Stomach (tissue), 9 donors: ENCODE results near the gene MYO3B. TPM values are rescaled to one million over a fixed set of nuclear protein-coding genes. Genes with fewer than 3 reads are reported as not detected.

Experiments used
- DNase-seq, 2 donors: peaks; one replicate each; pipeline versions ENCODE4 v3.0.0 to v3.0.0-alpha.2; 2013 to 2019
- H3K27ac ChIP-seq, 5 donors: fragments of 200-600 bp in 4 of 5; sonication (generic) in 4 of 5; one replicate each; pipeline ENCODE4 v1.5.1; 2013 to 2019; ENCODE audit warnings: mild to moderate bottlenecking in 1 of 5, moderate library complexity in 1 of 5
- H3K27me3 ChIP-seq, 3 donors: fragments of 200-600 bp; sonication (generic); one replicate each; pipeline ENCODE4 v1.5.1; 2017 to 2019; ENCODE audit warnings: mixed run types in 1 of 3
- H3K36me3 ChIP-seq, 4 donors: fragments of 200-600 bp; sonication (generic); 1 replicate in 3 of 4; 2 replicates in 1 of 4; pipeline ENCODE4 v1.5.1; 2016 to 2019
- H3K4me1 ChIP-seq, 4 donors: fragments of 200-600 bp; sonication (generic); one replicate each; pipeline ENCODE4 v1.5.1; 2016 to 2019
- H3K4me3 ChIP-seq, 4 donors: fragments of 200-600 bp; sonication (generic) in 3 of 4; one replicate each; pipeline ENCODE4 v1.5.1; 2016 to 2019; ENCODE audit warnings: mild to moderate bottlenecking in 1 of 4
- H3K9me3 ChIP-seq, 4 donors: fragments of 200-600 bp; sonication (generic); one replicate each; pipeline ENCODE4 v1.5.1; 2016 to 2019
- EP300 ChIP-seq: sonication (generic); formaldehyde crosslinking; IDR thresholded peaks from one replicate; pipeline ENCODE4 v1.6.1; 2017; ENCODE audit warnings: antibody characterized with exemption
- POLR2A ChIP-seq, 4 donors: fragments of 450-650 bp; IDR thresholded peaks; one replicate each; pipeline ENCODE4 v1.6.1; 2016; ENCODE audit warnings: antibody characterized with exemption in 4 of 4, control low read depth in 2 of 4, mild to moderate bottlenecking in 1 of 4, moderate library complexity in 1 of 4
- POLR2AphosphoS5 ChIP-seq, 3 donors: sonication (generic); formaldehyde crosslinking; IDR thresholded peaks; one replicate each; pipeline ENCODE4 v1.6.1; 2016; ENCODE audit warnings: antibody characterized with exemption in 3 of 3
- WGBS, 5 donors: extraction: QIAGEN DNeasy Blood & Tissue Kit in 3 of 5; methylation state at CpG; one replicate each; pipeline versions ENCODE4 v1.1.5 to v1.1.7; 2013 to 2018; 5-methylcytosine and 5-hydroxymethylcytosine counted together
- intact Hi-C: fragments of 100-400 bp; cut with DNase I; formaldehyde crosslinking; loops from one replicate; pipeline ENCODE4 v1.15.1; 2023; ENCODE audit warnings: low total_unique reads
- polyA plus RNA-seq, 3 donors: library from polyadenylated mRNA; stranded (reverse); fragments of 200-250 nt; gene quantifications; one replicate each; pipeline ENCODE4 v1.2.3, GENCODE V29; 2013
- total RNA-seq, 5 donors: library from RNA; depleted of rRNA; stranded (reverse); fragments of >200 nt; gene quantifications; one replicate each; pipeline versions ENCODE4 v1.1.0 to v1.2.3, GENCODE V29; 2014 to 2016
- TF ChIP-seq, protein P1 (sequence below), 7 experiments: fragments of 450-650 bp in 4 of 7; fragments of 200-600 bp in 3 of 7; sonication (generic) in 3 of 7; IDR thresholded peaks; one replicate each; pipeline ENCODE4 v1.5.1; 2016 to 2019; ENCODE audit warnings: antibody characterized with exemption in 7 of 7, control low read depth in 2 of 7, mild to moderate bottlenecking in 1 of 7
- donor health status: healthy with polysubstance abuse.
- donor health status: Bipolar disorder and iron deficiency.
- donor health status: healthy.

Gene MYO3B
- total and polyA plus RNA-seq, 8 donors: 0.05 to 0.37 TPM; not detected in 6

DNA sequence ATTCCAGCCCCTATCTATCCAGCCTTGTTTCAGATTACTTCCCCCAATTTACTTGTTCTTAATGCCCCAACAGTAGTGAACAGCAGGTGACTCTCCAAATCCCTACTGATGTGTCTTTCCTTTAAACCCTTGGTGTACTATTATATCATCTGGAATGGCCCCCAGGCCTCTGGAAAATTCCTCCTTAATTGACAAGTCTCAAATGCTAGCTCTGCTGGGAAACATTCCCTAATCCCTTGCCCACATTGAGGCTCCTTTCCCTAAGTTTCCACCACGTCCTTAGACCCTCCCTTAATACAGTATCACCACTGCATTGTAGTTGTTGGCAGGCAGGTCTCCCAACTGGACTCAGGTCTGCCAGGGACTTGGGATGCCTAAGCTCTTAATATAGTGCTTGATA is 41.0 kb downstream of the MYO3B start:
- H3K4me1 ChIP-seq: peaks cover 0 to 12% (median 3%) of the 10 kb centered on the region in 4 donors
- DNase-seq: no peak
- no peaks in the 10 kb centered on the region for H3K36me3 ChIP-seq
- no peak for TF ChIP-seq EP300
- no peak for TF ChIP-seq POLR2AphosphoS5 (IDR thresholded peaks at IDR 0.05)
- TF ChIP-seq, protein P1, sequence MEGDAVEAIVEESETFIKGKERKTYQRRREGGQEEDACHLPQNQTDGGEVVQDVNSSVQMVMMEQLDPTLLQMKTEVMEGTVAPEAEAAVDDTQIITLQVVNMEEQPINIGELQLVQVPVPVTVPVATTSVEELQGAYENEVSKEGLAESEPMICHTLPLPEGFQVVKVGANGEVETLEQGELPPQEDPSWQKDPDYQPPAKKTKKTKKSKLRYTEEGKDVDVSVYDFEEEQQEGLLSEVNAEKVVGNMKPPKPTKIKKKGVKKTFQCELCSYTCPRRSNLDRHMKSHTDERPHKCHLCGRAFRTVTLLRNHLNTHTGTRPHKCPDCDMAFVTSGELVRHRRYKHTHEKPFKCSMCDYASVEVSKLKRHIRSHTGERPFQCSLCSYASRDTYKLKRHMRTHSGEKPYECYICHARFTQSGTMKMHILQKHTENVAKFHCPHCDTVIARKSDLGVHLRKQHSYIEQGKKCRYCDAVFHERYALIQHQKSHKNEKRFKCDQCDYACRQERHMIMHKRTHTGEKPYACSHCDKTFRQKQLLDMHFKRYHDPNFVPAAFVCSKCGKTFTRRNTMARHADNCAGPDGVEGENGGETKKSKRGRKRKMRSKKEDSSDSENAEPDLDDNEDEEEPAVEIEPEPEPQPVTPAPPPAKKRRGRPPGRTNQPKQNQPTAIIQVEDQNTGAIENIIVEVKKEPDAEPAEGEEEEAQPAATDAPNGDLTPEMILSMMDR (IDR thresholded peaks at IDR 0.05): no peak
- no peak for TF ChIP-seq POLR2A (IDR thresholded peaks at IDR 0.05)
- H3K4me3 ChIP-seq: no peak overlapping the region
- no peak overlapping the region for H3K27ac ChIP-seq
- no peaks in the 10 kb centered on the region for H3K27me3 ChIP-seq
- intact Hi-C loops: no loop called here
- 68 to 70% (median 69%) methylated on average over 1 of the region's 1 CpG for WGBS, 5 donors
- no peaks in the 10 kb centered on the region for H3K9me3 ChIP-seq

DNA sequence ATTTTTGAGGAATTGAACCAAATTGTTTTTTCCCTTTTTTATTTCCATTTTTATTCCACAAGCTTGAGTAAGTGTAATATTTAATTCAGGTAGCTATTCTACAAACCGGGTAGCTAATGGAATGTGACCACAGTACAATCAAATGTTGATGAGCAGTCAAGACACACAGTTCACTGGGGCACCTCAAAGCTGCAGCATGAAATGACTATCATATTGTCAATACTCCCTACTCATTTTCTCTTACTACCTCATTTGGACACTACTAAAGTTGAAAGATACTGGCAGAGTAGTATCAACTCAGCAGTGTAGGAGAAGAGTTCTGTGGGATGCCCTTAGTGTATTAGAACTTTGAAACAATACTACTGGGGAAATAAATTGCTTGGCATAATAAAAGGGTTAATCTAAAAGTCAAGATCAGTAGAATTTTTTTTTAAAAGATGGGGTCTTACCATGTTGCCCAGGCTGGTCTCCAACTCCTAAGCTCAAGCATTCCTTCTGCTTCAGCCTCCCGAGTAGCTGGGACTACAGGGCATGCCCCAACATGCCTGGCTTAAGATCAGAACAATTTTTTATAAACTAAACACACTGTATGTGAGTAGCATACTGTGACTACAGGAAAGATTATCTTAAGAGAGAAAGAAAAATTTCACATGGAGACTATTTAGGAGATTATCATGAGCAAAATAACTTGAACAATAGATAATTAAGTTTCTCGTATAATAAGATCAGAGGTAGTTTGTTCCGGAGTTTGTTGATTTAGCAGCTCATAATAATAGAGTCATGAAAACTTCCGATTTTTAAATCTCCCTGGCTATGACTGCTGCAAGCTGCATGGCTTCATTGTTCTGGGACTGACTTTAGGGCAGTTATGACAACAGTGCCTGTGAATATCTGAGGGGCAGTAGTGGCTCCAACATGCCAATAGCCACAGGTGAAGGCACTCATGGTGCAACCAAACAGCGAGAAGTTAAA is 43.7 kb downstream of the MYO3B start:
- WGBS, 5 donors: 30 to 39% (median 32%) methylated on average over 6 of the region's 6 CpGs
- H3K4me3 ChIP-seq: no peak overlapping the region
- no peaks in the 10 kb centered on the region for H3K36me3 ChIP-seq
- TF ChIP-seq POLR2AphosphoS5 (IDR thresholded peaks at IDR 0.05) (no peak), POLR2A (IDR thresholded peaks at IDR 0.05) (no peak), EP300 (no peak)
- TF ChIP-seq, protein P1 (IDR thresholded peaks at IDR 0.05): no peak
- intact Hi-C loops: no loop called here
- H3K9me3 ChIP-seq: no peaks in the 10 kb centered on the region
- H3K27ac ChIP-seq: no peak overlapping the region
- DNase-seq: no peak
- peaks cover 0 to 16% (median 6%) of the 10 kb centered on the region in 4 donors for H3K4me1 ChIP-seq
- no peaks in the 10 kb centered on the region for H3K27me3 ChIP-seq

DNA sequence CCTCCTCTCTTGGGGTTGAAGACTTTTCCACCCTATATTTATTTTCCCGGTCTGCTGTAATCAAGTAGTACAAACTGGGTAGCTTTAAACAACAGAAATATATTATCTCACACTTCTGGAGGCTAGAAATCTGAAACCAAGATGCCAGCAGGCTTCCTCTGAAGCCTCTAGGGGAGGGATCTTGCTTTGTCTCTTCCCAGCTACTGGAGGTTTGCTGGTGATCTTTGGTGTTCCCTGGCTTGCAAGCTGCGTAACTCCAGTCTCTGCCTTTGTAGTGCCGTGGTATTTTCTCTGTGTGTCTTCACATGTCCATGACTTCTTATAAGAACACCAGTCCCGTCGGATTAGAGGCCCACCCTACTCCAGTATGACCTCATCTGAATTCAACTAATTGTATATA is 44.4 kb downstream of the MYO3B start:
- intact Hi-C loops: no loop called here
- Histone ChIP-seq H3K4me3 (no peak overlapping the region), H3K9me3 (no peaks in the 10 kb centered on the region), H3K27me3 (no peaks in the 10 kb centered on the region), H3K4me1 (peaks cover 0 to 16% (median 6%) of the 10 kb centered on the region in 4 donors), H3K36me3 (no peaks in the 10 kb centered on the region), H3K27ac (no peak overlapping the region)
- 59 to 76% (median 68%) methylated on average over 5 of the region's 5 CpGs for WGBS, 5 donors
- TF ChIP-seq, protein P1 (IDR thresholded peaks at IDR 0.05): no peak
- no peak for DNase-seq

DNA sequence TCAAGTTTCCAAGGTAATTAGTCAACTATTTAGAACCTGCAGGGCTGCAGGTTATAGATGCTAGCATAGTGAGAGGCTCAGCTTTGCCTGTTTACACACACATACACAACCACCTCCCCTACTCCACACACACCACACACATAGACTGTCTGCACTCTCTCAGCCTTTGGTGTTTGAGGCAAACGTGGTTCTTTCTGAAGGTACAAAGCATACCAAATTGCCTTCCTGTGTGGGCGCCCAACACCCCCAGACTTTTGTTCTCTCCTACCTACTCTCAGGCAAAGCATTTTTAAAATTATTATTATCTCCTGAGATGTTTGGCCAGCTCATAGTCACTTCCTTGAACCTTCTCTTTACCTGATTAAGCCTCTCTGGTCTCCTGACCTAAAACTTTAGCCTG is 44.9 kb downstream of the MYO3B start:
- Histone ChIP-seq H3K36me3 (no peaks in the 10 kb centered on the region), H3K4me3 (no peak overlapping the region), H3K9me3 (no peaks in the 10 kb centered on the region), H3K4me1 (peaks cover 0 to 16% (median 3%) of the 10 kb centered on the region in 4 donors), H3K27ac (no peak overlapping the region), H3K27me3 (no peaks in the 10 kb centered on the region)
- WGBS, 5 donors: 69 to 73% (median 72%) methylated on average over 2 of the region's 2 CpGs
- intact Hi-C loops: no loop called here
- DNase-seq: no peak
- TF ChIP-seq POLR2AphosphoS5 (IDR thresholded peaks at IDR 0.05): no peak
- TF ChIP-seq, protein P1 (IDR thresholded peaks at IDR 0.05): no peak
- TF ChIP-seq EP300: no peak
- no peak for TF ChIP-seq POLR2A (IDR thresholded peaks at IDR 0.05)
